NCI-H69 (cell line): Measurements from ENCODE around the gene AVL9.
"Not testable (repeated sequence)": the region's sequence is repeated elsewhere in the genome, so short reads cannot be mapped to it uniquely, and the experiment has no call there.

Source experiments
- DNase-seq: peaks from one replicate; lab custom pipeline; 2025; lab: John Stamatoyannopoulos, UW

The AVL9 gene

DNA sequence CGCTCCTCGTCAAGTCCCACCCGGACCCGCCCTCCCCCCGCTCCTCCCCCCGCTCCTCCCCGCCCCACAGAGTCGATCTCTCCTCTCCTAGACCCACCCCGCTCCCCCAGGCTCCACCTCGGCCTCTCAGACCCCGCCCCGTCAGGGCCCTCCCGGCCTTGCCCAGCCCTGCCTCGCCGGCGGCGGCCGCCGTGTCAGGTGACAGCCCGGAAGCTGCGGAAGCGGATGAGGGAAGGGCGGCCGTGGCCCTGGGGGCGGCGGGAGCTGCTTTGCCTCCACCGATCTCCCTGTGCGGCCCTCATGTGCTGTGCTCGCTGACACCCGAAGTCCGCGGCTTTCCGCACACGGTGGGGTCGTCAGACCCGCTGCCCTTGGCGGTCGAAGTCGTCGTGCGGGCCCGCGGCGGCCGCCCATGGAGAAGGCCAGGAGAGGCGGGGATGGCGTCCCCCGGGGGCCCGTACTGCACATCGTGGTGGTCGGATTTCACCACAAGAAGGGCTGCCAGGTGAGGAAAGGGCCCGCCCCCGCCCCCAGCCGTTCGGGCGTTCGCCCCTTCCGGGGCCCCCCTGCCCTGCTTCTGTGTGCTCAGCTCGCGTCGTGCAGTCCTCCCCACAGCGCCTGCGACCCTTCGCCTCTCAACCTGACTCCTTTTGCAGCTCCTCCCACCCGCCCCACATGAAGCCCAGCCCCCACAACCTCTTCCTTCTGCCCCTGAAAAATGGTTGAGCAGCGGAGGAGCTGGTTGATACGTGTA is at the start of gene AVL9:
Gene AVL9 (plus strand): TSS at position 192 of the 754 bp plus-strand sequence. CDS start 221 bp downstream, at position 413.
- peak; percentile 99 for DNase-seq

DNA sequence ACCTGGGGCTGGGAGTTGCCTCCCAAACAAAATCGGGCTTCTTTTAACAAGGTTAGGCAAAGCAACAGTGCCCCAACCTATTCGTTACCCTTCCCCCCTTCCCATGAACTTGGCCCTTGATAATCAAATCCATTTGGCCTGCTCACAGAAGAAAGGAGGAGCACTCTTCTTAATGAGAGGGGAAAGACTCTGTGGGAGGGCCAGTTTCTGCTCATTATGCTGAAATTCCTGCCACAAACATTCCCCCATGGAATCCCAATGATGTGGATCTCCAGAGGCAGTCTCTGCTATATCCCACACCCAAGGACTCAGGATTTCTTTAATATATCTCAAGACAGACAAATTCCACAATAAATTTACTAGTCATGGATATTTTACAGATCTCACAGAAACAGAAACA is 48.1 kb upstream of the AVL9 start:
- DNase-seq = peak; percentile 63

DNA sequence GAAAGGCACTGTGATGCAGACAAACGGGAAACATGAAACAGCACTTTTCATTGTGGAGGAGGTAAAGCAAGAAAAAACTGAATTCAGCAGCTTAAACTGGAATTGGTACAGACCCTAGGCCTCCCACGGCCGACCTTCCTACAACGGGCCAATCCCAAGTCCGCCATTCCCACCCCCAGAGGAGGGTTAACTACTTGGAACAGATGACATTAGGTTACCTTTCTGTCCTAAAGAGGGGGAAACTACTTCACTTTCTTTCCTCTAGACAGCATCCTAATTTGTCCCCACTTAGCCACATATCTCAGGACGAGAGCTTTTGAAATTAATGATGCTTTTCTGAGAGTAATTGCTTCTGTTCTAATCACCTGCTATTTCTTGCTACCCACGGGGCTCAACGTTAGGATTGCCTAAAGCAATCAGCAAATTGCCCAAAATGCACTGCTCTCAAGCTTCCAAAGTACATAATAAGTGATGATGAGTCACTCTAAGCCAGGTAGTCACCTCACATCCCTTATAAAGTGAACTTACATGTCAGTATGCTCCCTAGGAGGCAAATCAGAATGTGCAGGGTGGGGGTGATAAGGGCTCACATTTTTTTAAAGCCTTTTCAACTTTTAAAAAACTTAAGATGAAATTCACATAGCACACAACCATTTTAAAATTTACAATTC is 41.8 kb upstream of the AVL9 start:
- peak; percentile 80 for DNase-seq

DNA sequence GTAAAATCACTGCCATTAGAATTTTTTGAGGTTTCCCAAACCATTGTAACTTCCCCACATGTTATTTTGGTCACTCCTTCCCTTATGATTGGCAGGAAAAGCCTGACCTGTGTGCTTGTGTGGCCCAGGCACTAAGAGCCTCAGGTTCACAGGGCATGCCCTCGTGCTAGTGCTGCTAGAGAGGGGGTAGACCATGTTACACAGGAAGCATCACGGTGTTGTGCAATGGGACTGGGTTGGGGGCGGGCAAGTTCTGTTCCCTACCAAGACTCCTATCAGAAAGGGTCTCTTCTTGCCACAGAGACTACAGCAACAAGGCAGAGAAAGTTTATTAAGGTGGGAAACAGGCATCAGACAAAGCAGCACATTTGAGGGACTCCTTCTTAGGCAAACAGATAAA is 37.3 kb upstream of the AVL9 start:
- DNase-seq = no peak

DNA sequence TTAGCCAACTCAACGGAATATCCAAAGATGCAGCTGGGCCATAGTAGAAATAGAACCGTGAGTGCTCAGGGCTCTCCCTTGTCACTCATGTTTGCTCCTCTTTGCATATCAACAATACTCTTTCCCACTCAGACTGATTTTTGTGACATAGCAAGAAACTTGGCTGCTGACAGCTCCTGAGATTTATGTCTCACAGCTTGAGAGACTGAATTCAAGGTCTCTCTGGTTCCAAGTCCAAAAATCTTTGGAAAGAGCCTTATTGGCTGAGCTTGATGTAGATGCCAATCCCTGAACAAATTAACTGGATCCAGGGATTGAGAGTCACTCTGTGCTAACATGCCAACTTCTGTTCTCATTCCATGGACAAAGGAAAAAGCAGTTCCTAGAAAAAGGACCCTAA is 35.5 kb upstream of the AVL9 start:
- no peak for DNase-seq

DNA sequence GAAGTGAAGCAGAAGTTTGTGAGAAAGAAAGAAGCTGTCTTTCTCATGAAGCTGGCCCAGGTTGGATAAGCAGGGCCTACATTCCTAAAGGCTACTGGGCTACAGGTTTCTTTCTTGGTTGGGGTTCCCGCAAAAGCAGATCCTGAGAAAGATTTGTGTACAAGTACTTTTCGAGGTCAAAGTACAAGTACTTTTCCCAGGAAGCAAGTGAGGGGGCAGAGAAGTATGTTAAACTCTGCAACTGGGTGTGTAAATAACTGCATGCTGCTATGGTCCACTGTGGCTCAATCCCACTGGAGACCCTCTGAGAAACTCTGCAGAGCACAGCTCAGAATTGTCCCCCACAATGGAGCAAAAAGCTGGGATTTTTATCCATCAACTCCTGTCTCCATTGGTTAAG is 33.8 kb upstream of the AVL9 start:
- DNase-seq = no peak

DNA sequence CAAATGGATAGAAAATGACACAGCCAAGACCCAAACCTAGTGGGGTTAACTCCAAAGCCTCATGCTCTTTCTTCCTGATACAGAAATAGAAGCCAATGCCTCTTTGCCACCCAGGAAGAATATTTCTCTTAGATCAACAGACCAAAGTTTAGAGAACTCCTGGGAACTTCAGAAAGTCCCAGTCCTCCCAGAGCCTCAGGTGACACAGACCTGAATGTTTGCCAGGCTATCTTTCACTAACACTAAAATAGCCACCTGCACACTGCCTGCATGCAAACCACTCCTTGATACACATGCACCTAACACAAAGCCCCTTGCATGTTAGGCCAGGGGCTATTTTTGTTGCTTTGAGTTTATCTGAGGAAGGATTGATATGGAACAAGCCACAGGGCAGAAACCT is 32.8 kb upstream of the AVL9 start:
- DNase-seq = no peak

DNA sequence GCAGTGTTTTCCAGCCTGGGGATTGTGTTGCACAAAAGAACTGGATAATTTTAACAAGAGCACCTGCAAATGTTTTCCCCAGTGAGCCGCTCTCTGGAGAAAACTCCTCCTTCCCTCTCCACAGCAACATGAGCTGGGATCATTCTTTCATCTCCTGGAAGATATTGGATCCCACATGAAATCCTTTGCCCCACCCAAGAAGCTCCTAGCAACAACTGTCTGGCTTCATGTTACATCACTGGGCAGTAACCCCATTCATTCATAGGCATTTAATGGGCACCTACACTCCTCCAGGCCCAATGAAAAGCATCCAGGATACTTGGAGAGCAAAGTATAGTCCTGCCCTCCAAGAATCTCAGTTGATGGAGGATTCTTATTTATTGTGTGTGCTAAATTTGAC is 32.3 kb upstream of the AVL9 start:
- peak; percentile 70 for DNase-seq

DNA sequence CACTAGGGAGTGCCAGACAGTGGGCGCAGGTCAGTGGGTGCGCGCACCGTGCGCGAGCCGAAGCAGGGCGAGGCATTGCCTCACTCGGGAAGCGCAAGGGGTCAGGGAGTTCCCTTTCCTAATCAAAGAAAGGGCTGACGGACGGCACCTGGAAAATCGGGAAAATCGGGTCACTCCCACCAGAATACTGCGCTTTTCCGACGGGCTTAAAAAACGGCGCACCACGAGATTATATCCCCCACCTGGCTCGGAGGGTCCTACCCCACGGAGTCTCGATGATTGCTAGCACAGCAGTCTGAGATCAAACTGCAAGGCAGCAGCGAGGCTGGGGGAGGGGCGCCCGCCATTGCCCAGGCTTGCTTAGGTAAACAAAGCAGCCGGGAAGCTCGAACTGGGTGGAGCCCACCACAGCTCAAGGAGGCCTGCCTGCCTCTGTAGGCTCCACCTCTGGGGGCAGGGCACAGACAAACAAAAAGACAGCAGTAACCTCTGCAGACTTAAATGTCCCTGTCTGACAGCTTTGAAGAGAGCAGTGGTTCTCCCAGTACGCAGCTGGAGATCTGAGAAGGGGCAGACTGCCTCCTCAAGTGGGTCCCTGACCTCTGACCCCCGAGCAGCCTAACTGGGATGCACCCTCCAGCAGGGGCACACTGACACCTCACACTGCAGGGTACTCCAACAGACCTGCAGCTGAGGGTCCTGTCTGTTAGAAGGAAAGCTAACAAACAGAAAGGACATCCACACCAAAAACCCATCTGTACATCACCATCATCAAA is 30.5 kb upstream of the AVL9 start:
- DNase-seq = not testable (repeated sequence)

DNA sequence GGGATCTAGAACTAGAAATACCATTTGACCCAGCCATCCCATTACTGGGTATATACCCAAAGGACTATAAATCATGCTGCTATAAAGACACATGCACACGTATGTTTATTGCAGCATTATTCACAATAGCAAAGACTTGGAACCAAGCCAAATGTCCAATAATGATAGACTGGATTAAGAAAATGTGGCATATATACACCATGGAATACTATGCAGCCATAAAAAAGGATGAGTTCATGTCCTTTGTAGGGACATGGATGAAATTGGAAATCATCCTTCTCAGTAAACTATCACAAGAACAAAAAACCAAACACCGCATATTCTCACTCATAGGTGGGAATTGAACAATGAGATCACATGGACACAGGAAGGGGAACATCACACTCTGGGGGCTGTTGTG is 25.3 kb upstream of the AVL9 start:
- not testable (repeated sequence) for DNase-seq

DNA sequence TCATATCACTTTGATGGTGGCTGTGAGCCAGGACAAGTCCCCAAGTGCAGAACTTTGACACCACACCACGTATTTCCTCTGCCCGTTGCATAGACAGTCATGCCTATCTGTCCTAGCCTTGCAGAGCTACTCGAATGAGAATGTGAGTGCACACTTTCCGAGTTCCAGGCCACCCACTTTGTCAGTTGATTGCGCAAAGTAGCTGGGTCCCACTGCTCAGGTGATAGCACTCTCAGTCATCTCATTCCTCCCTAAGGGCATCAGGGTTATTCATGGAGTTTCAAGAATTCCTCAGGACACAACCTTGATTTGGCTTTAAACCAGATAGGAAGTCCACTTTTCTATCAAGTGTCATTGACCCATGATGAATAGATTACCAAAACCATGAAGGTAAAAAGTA is 24.4 kb upstream of the AVL9 start:
- DNase-seq = no peak

DNA sequence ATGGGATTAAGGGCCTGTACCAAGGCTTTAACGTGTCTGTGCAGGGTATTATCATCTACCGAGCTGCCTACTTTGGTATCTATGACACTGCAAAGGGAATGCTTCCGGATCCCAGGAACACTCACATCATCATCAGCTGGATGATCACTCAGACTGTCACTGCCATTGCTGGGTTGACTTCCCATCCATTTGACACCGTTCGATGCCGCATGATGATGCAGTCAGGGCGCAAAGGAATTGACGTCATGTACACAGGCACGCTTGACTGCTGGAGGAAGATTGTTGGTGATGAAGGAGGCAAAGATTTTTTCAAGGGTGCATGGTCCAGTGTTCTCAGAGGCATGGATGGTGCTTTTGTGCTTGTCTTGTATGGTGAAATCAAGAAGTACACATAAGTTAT is 23.3 kb upstream of the AVL9 start:
- no peak for DNase-seq

DNA sequence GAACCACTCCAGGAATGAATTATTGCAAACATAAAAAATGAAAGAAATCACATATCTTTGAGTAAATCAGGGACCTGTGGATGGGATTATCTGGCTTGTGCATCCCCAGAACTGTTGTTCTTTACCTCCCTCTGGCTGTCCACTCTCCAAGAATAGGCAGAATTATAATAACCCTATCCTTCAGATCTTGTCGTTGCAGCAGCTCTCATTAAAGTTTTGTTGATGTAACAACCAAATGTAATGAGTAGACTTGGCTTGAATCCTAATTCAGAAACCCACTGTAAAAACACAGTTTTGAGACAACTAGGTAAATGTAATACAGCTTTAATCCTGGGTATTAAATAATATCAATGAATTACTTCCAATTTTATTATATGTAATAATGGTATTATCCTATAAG is 21.3 kb upstream of the AVL9 start:
- DNase-seq = no peak

DNA sequence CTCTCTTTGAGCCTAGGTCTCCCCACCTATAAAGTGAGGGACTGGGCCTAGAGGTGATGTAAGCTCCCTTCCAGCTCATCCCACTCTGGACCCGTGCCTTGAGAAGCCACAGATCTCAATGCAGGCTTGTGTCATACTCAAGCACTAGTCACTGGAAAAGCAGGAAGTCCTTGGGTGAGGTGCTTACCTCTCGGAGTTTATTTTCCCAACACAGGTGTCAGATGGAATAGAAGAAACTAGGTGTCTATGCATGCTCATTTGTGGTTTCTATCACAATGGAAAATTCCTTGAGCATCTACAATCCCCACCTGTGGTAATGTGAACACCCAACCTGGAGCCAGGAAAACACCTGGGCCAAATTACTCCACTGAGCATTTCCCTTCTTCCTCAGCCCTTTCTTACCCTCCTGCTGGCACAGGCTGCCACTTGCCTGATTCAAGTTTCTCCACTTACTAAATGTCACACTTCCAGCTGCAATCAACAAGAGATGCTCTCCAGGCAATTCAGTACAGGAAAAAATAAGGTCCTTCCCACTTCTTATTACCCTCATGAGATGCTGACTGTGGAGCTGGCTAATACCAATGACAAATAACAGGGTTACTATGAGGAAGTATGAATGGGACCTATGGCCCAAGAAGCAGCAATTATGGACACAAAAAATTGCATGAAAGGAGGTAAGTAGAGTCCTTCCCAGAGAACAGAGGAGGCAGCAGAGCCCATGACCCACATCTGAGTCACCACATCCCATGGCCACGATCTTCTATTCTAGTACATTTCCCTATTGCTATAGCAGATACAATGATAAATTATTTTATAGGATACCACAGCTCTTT is 18.3 kb upstream of the AVL9 start:
- no peak for DNase-seq

DNA sequence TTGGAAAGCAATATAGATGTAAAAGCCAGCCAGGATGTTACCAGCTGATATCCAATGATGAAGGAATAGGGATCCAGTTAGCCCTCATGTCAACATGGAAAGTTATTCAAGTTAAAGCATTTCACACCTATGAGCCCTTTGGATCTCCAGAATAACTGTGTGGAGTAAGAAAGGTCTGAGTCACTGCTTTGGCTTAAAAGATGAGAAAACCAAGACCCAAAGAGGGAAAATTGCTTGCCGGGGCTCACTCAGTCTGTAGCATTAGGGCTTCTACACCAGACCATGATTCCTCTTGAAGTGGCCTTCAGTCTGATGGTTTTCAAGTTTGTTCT is 17.7 kb upstream of the AVL9 start:
- DNase-seq = no peak

DNA sequence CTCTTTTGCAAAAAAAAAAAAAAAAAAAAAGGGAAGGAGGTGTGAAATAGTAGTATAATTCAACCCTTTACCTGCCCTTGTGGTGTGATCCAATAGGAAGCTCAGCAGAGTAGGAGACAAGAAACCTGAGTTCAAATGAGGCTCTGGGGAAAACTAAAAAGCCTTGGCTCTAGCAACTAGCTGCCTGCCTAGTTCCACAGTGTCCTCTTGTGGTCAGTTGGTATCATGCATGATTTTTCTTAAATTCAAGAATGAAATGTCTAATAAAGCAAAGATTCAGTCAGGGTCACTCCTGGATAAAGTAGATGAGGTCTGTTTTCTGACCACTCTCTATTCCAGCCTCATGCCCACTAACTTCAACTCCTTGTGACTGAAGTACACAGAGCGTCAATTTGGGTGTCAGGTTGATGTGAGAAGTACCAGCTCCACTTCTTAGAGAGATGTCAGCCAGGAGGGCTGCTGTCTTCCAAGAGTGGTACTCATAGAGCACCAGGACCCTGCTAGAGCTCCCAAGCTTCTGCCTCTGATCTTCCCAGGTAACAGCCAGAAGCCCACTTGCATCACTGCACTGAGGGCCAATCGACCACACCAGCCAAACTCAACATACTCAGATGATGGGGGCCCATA is 15.6 kb upstream of the AVL9 start:
- peak; percentile 79 for DNase-seq

DNA sequence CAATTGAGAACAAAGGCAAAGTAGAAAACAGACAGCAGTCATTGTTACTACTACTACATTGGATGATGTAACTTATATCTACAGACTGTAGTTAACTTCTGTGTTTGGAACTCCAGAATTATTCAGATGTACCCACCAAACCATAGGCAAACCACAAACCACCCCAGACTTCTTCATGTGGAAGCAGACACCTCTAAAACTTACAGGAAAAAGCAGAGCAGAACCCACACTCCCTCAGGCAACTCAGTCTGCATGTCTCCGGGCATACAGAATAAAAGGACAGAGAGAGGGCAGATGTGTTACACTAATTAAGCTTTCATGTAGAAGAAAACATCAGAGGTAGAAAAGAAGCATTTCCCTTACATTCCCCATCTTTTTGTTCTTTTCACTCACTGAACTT is 14.1 kb upstream of the AVL9 start:
- DNase-seq = no peak

DNA sequence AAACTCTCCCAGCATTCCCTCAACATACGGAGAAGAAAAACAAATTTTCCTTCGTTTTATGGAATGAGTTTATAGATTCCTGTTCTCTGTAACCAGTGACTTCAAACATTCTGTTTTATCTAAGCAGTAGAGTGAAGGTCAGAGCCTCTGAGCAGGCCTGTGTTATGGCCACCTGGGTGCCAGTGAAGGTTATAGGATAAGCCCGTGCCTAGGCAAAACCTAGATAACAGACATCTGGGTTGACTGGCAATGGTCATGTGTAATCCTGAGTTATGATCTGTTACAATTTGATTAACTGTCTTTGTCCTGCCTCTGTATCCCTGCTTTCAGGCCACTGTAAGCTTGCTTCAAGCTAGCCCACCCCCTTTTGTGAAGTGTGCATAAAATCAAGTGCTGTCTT is 13.4 kb upstream of the AVL9 start:
- DNase-seq = no peak

DNA sequence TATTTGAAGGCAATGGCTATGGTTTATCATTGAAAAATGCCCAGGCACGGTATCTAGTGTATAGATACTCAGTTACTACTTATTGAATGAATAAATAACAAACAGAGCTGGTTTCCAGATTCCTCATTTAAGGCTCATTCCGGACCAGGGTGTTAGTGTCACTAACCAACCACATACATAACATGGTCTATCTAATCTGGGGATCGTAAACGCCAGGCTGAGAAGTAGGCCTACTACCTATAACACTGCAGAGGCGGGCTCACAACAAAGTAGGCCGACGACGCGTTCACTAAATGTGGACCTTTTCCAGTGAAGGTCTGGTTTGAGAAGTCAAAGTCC is 5.5 kb upstream of the AVL9 start:
- DNase-seq = no peak

DNA sequence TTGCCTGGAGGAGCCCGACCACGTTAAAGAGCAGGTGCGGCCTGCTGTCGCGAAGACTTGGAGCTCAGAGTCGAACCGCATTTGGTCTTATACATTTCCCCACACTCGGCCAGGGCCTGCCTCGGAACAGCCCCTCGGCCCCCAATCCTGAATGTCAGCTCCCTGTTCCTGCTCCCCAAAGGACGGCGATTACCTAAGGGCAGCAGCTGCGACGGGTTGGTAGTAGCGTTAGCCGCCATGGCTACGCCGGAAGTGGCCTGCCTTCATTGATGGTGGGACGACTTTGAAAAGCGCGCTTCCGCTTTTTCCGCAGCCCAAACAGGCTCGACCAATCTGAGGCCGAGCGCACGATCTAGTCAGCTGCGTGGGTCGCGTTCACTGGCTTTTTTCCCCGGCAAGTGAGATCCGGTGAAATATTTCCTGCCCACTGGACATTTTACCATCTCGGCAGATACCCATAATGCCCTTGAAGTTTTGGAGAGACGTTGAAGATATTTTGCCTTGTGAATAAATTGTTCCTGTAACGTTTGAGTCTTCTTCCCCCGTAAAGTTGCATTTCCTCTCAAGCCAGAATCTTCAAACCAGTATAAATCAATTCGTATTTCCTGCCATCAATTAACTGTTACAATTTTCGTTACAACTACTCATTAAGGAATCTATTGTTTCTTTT is 5.0 kb upstream of the AVL9 start, which contains the start of gene LSM5:
Gene LSM5 (minus strand): TSS at position 254 of the 670 bp plus-strand sequence. CDS start 15 bp downstream, at position 239.
- peak; percentile 97 for DNase-seq

DNA sequence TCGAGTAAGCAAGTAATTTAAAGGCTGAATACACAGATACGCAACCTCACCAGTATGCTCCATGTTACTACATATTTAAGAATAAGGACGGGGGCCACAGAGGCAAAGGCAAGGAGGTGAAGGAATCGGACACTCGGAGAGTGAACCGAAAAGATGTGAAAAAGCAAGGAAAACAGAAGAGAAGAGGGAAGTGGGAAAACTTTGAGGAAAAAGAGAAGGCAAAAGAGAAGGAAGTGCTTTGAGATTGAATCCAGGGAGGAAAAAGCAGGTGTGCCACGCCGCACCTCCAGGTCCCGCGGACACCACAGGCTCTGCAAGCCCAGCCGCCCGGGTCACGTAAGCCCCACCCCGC is 367 bp upstream of the AVL9 start:
- DNase-seq = no peak
